Fibroblast of skin of scalp (primary cell): ENCODE measurements around the gene BCAR3.
A peak's percentile ranks its signal among the peaks of the same experiment; 100 is the strongest.

ENCODE experiments used
- DNase-seq: peaks from one replicate; pipeline ENCODE4 v3.0.0-alpha.2; 2013

The BCAR3 gene

GRCh38 chr1:93614541-93614940 is 67.1 kb downstream of the BCAR3 start:
- no peak for DNase-seq

- DNase-seq: peak; percentile 61
Observed at GRCh38 chr1:93613898-93614297, 67.7 kb downstream of the BCAR3 start.

GRCh38 chr1:93612510-93612909 is 69.1 kb downstream of the BCAR3 start:
- no peak for DNase-seq

DNA sequence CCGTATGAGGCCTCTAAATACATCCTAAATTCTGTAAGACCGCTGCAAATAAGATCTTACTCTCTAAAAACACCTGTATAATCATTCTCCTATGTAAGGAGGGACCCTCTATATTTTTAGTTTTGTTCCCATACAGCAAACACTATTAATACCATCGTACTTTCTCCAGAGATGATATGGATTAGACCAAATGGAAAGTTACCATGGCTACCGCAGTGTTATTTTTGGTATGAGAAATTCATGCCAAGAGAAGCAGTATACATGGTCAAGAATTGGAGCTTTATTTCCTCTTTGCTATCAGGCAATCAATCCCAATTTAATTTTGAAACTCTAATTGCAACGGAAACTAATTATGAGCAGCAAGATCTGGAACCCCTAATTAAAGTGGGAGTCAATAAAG is 70.0 kb downstream of the BCAR3 start:
- no peak for DNase-seq

- no peak for DNase-seq
Observed at GRCh38 chr1:93609536-93609935, 72.1 kb downstream of the BCAR3 start.

- peak; percentile 94 for DNase-seq
Observed at GRCh38 chr1:93608187-93609109, 73.2 kb downstream of the BCAR3 start.

DNA sequence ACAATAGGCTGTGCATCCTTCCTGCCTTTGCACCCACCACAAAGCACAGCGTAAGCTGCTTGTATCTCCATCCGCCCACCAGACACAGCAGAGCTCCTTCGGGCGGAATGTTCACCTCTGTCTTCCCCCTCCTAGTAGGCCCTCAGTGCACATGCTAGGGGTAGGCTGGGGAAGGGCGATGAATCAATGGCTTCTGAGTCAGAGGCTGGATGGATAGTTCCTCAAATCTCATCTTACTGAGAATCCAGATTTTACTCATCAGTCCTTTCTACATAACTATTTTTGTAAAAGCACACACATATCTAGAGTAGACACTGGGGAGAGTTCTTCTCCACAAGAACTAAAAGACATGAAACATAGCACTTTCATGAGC is 73.8 kb downstream of the BCAR3 start:
- DNase-seq: peak; percentile 58

DNA sequence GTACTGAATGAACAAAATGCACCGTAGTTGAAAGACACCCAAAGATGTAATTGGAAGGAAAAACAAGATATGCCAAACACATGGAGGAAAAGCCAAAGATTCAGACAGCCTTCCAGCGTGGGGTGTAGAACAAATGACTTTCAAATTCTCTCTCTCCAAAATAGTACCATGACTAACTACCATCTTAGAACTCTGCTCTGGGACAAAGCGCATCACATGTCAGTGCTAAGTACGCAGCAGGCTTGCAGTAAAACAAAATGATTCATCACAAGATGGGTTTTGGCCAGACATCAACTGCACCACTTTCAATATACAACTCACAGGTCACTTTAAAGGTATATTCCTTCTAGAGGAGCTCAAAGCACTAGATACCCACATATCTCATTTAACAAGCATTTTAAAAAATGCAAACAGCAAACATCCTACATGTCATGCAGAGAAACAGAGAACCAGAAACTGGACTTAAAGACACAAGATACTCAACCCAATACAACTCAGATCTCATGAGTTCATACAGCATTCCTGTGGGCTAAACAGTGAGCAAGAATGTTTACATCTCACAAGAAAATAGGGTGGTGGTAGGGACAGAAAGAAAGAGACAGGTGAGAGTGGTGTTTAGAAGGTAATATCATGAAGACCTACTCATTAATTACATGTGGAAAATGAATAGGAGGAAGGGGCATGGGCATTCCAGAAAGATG is 75.7 kb downstream of the BCAR3 start:
- DNase-seq: peak; percentile 86

GRCh38 chr1:93605026-93605568 is 76.5 kb downstream of the BCAR3 start:
- no peak for DNase-seq

- no peak for DNase-seq
Observed at GRCh38 chr1:93604411-93604810, 77.2 kb downstream of the BCAR3 start.

- DNase-seq: no peak
Observed at GRCh38 chr1:93603601-93604000, 78.0 kb downstream of the BCAR3 start.

DNA sequence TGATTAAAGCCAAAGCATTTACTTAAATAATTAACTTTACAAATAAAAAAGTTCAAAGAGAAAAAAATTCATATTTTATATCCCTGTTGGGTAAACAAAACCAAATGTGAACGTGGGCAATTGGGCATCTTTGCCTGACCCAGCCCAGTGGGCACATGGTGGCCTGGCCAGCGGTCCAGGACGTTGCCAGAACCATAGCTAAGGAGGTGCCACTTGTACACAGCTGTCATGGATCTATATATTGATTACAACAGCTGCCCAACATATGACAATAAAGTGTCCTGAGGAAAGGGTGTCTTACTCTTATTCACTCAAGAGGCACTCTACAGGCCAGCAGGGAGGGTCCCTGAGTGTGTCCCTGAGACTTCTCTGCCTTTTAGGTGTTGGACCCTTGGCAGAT is 78.5 kb downstream of the BCAR3 start:
- no peak for DNase-seq

GRCh38 chr1:93602101-93602500 is 79.5 kb downstream of the BCAR3 start:
- no peak for DNase-seq

DNA sequence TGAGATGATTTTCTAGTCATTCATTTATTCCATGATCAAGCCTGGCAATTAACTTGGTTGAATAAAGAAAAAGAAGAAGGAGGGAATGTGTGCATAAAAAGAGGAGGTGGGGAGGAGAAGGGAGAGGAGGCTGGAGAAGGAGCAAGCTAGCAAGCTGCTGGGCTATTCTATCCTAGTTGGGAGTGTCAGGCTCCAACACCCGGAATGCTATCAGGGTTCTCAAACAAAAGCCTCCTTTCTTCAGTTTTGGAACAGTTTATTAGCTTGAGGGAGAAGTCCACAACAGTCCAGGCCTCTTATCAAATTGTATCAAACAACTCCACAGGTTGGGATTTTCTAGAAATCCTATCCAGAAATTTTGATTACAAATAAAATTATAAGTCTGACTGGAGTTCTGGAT is 80.0 kb downstream of the BCAR3 start:
- no peak for DNase-seq

DNA sequence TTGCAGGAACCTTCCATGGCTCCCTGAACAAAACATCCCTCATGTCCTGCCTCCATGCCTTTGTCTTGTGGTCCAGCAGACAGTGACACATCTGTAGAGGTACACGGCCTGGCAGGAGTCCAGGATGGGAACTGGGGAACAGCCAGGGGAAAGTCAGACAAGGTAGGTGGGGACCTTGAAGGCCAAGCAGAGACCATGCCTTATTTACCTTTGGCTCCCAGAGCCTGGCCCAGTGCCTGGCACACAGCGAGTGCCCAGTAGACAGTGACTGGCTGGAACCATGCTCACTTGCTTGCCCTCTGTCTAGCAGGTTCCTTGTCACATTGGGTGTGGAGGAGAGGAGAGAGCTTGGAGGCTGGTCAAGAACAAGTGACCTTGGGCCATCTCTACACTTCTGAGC is 81.0 kb downstream of the BCAR3 start:
- no peak for DNase-seq

DNA sequence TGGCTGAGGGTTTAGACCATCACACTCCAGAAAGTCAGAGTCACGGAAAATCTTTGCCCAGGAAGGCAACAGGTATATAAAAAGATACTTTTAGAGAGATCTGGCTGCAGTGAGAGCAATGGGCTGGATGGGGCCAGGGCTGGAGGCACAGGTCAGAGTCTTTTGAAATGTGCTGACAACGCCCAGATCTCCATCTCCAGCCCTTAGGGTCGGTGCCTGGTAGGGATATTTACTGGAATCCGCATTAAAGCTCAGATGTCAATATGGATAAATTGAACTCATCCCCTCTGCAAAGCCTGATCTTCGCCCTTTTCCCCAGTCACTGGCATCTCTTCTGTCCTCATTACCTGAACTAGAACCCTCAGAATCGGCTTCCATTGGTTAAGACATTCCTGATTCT is 82.2 kb downstream of the BCAR3 start:
- no peak for DNase-seq

DNA sequence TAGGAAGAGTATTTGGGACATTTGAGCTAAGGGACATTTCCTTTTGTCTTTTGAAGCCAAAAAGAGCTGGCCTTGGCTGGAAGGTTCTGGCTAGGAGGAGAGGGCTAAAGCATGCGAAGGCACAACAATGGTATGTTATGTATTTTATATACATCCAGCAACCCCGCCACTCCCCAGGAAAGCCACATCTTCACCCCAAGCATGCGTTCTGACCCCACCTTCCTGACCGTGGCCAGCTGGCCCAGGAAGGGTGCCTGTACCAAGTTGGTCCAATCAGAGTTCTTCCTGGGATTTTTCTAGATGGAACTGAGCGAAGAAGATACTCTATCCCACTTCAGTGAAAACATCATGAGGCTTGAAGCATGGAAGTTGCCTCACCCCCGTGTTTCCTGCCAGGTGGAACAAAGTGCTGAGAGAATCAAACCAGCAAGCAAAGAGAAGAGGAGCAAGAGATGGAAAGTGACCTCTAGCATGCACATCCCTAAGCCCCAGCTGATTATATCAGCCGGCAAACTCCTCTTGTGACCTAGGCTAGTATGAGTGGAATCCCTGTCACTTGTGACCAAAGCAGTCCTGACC is 82.7 kb downstream of the BCAR3 start:
- no peak for DNase-seq

GRCh38 chr1:93598396-93598795 is 83.2 kb downstream of the BCAR3 start:
- DNase-seq: no peak

DNA sequence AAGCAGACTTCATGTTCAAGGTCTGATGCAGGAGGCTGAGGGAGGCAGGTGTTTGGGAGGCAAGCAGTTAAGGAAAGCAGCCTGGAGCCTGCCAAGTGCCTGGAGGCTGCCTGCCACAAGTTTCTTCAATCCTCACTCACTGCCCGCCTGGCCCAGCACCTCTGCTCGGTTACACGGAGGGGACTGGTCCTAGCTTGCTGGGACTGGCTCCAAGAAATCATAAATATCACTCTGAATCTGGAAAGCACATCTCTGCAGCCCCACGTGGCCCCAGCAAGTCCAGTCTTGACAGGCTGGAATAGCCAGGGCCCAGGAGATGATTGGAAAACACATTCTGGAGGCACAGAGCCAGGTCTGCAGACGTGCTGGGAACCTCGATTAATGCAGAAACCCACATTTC is 83.9 kb downstream of the BCAR3 start:
- no peak for DNase-seq

GRCh38 chr1:93596329-93597089 is 85.1 kb downstream of the BCAR3 start:
- DNase-seq: no peak

GRCh38 chr1:93595743-93596142 is 85.9 kb downstream of the BCAR3 start:
- peak; percentile 58 for DNase-seq

DNA sequence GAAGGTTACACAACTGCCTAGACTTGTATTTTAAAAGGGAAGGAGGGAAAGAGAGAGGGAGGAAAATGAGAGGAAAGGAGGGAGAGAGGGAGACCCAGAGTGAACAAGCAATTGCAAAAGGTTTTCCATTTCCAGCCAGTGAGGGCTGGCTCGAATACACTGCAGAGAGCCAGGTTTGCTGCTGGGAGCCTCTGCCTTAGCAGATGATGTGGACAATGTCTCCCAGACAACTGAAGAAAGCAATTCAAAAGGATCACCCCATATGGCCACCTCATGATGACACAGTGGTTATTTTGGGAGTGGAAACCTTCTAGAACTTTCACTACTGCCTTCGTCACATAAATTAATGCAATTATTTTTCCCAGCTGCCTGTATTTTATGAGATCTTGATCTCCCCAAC is 86.4 kb downstream of the BCAR3 start:
- no peak for DNase-seq

DNA sequence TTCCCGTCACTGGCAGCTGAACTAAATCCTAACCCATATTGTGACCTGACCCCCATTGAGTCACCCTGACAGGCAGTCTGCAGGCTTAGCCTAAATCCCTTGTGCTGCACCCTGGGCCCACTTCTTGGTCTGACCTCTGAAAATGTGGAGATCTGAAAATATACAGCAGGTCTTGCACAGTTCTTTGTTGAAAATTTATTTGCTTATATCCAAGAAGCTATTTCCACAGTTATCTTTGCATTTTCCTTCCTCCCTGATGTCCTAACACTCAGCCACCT is 87.1 kb downstream of the BCAR3 start:
- DNase-seq: no peak
